Esophagus muscularis mucosa (tissue), 4 donors: ENCODE measurements around the gene MUC2. TPM values are rescaled to one million over a fixed set of nuclear protein-coding genes. Genes with fewer than 3 reads are reported as not detected.

ENCODE experiments used
- DNase-seq: peaks from one replicate; pipeline ENCODE4 v3.0.0-alpha.2; 2017; ENCODE audit errors: extremely low spot score
- H3K27ac ChIP-seq, 4 donors: fragments of 200-600 bp; sonication (generic); replicated peaks in 1 of 4; 1 replicate in 3 of 4; 2 replicates in 1 of 4; pipeline ENCODE4 v1.5.1; 2016 to 2019; ENCODE audit warnings: mild to moderate bottlenecking in 1 of 4
- H3K27me3 ChIP-seq, 4 donors: fragments of 200-600 bp; sonication (generic); one replicate each; pipeline versions ENCODE4 v1.5.1 to v1.6.0; 2016 to 2019
- H3K36me3 ChIP-seq, 4 donors: fragments of 200-600 bp; sonication (generic); one replicate each; pipeline ENCODE4 v1.5.1; 2016 to 2019
- H3K4me1 ChIP-seq, 4 donors: fragments of 200-600 bp; sonication (generic); one replicate each; pipeline ENCODE4 v1.5.1; 2016 to 2019
- H3K4me3 ChIP-seq, 4 donors: fragments of 200-600 bp; sonication (generic); 1 replicate in 2 of 4; 2 replicates in 2 of 4; pipeline ENCODE4 v1.5.1; 2016 to 2019; ENCODE audit warnings: mild to moderate bottlenecking in 4 of 4, moderate library complexity in 1 of 4
- H3K9me3 ChIP-seq, 4 donors: fragments of 200-600 bp; sonication (generic); 1 replicate in 3 of 4; 2 replicates in 1 of 4; pipeline ENCODE4 v1.5.1; 2016 to 2019
- CTCF ChIP-seq, 3 experiments: fragments of 200-600 bp in 2 of 3; fragments of 450-650 bp in 1 of 3; sonication (generic) in 2 of 3; IDR thresholded peaks; one replicate each; pipeline ENCODE4 v1.5.1; 2017 to 2019; ENCODE audit warnings: antibody characterized with exemption in 3 of 3, mild to moderate bottlenecking in 2 of 3, moderate library complexity in 1 of 3
- EP300 ChIP-seq: sonication (generic); formaldehyde crosslinking; IDR thresholded peaks from one replicate; pipeline ENCODE4 v1.6.1; 2017; ENCODE audit warnings: antibody characterized with exemption
- POLR2A ChIP-seq: fragments of 450-650 bp; IDR thresholded peaks from one replicate; pipeline ENCODE4 v1.6.1; 2017; ENCODE audit warnings: antibody characterized with exemption, moderate library complexity, mild to moderate bottlenecking, low read depth
- POLR2AphosphoS5 ChIP-seq, 2 donors: sonication (generic); formaldehyde crosslinking; IDR thresholded peaks; one replicate each; pipeline ENCODE4 v1.6.1; 2017; ENCODE audit warnings: antibody characterized with exemption in 2 of 2
- WGBS: methylation state at CpG from one replicate; pipeline ENCODE4 v1.1.5; 2018; 5-methylcytosine and 5-hydroxymethylcytosine counted together
- intact Hi-C: fragments of 100-400 bp; cut with DNase I; formaldehyde crosslinking; loops from one replicate; pipeline ENCODE4 v1.15.1; 2023
- total RNA-seq, 4 donors: library from RNA; depleted of rRNA; stranded (reverse); fragments of >200 nt; gene quantifications; one replicate each; pipeline versions ENCODE4 v1.1.0 to v1.2.1, GENCODE V29; 2016

MUC2 gene
- total RNA-seq, 4 donors from 2014 or later, result 0.34 TPM; not detected in 3

DNA sequence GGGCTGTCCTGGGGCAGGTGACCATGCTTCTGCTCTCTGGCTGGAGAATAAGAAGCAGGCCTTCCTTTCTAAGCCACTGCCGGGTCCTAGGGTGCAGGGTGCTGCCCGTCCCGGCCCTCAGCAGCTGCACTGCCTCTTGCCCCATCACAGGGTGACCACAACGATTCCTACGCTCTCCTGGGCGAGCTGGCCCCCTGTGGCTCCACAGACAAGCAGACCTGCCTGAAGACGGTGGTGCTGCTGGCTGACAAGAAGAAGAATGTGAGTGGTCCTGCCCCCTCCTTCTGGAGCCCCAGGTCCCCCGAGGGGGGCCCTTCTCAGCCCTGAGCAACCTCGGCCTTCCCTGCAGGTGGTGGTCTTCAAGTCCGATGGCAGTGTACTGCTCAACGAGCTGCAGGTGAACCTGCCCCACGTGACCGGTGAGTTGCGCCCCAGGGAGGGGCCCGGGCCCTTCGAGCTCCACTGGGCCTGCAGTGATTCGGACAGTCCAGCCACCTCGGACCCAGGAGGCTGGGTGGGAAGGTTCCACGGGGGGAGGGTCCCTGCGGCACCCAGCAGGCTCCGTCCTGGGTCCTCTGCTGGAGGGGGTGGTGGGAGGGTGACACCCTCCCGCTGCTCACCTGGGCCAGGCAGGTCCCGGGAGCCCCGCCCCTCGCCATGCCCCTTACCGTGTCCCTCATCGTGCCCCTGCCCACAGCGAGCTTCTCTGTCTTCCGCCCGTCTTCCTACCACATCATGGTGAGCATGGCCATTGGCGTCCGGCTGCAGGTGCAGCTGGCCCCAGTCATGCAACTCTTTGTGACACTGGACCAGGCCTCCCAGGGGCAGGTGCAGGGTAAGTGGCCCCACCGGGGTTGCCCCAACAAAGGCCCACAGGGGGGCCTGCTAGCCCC, 8.3 kb downstream of the MUC2 start:
- Histone ChIP-seq H3K4me3 (no peak overlapping the region), H3K9me3 (no peaks in the 10 kb centered on the region), H3K27me3 (peaks cover 0 to 45% (median 0%) of the 10 kb centered on the region in 4 donors), H3K36me3 (no peaks in the 10 kb centered on the region), H3K27ac (no peak overlapping the region), H3K4me1 (no peaks in the 10 kb centered on the region)
- intact Hi-C loops, result no loop called here
- TF ChIP-seq POLR2A (no peak), EP300 (no peak), CTCF (IDR thresholded peaks at IDR 0.05) (no peak), POLR2AphosphoS5 (IDR thresholded peaks at IDR 0.05) (no peak)
- no peak for DNase-seq
- 86% methylated on average over 7 of the region's 33 CpGs for WGBS

- Histone ChIP-seq H3K27me3 (peaks cover 0 to 45% (median 0%) of the 10 kb centered on the region in 4 donors), H3K4me1 (no peaks in the 10 kb centered on the region), H3K4me3 (no peak overlapping the region), H3K27ac (no peak overlapping the region), H3K9me3 (no peaks in the 10 kb centered on the region), H3K36me3 (no peaks in the 10 kb centered on the region)
- WGBS, result 76% methylated on average over 4 of the region's 34 CpGs
- intact Hi-C loops, result no loop called here
- TF ChIP-seq POLR2A (no peak), CTCF (IDR thresholded peaks at IDR 0.05) (no peak), EP300 (no peak), POLR2AphosphoS5 (IDR thresholded peaks at IDR 0.05) (no peak)
- no peak for DNase-seq
Measured at GRCh38 chr11:1083621-1084551, 9.2 kb downstream of the MUC2 start.

- no peak overlapping the region for H3K4me3 ChIP-seq
- DNase-seq, result no peak
- WGBS, result 78% methylated on average over 33 of the region's 49 CpGs
- H3K27me3 ChIP-seq, result peaks cover 0 to 45% (median 0%) of the 10 kb centered on the region in 4 donors
- H3K9me3 ChIP-seq, result no peaks in the 10 kb centered on the region
- H3K27ac ChIP-seq, result no peak overlapping the region
- no peaks in the 10 kb centered on the region for H3K36me3 ChIP-seq
- intact Hi-C loops, result no loop called here
- H3K4me1 ChIP-seq, result no peaks in the 10 kb centered on the region
- TF ChIP-seq CTCF (IDR thresholded peaks at IDR 0.05) (no peak), EP300 (no peak)
Measured at GRCh38 chr11:1084561-1085439, 10.1 kb downstream of the MUC2 start.

DNA sequence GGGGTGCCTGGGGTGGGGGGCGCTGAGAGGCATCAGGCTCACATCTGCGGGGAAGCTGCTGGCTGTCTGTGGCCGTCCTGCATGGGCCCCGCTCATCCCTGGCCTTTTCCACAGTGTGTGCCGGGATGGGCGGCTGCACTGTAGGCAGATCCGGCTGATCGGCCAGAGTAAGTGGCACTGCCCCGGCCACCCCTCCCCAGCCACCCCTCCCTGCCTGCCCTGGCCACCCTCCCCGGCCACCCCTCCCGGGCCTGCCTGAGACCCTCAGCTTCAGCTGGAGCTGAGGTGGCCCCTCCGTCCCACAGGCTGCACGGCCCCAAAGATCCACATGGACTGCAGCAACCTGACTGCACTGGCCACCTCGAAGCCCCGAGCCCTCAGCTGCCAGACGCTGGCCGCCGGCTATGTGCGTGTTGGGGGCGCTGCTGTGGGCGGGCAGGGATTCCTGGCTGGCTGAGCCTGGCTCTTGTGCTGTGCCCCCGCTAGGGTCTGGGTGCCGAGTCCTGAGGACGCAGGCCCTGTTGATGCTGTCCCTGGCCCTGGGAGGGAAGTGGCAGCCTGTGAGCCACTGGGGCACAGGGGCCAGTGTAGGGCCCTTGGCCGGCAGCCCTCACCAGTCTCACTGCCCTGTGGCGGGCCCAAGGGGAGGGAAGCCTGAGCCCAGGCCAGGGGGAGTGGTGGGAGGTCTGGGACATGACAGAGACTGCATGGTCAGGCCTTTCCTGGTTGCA, 10.9 kb downstream of the MUC2 start:
- no peak for DNase-seq
- intact Hi-C loops, result no loop called here
- TF ChIP-seq CTCF (IDR thresholded peaks at IDR 0.05) (no peak), EP300 (no peak), POLR2A (no peak), POLR2AphosphoS5 (IDR thresholded peaks at IDR 0.05) (no peak)
- 79% methylated on average over 21 of the region's 26 CpGs for WGBS
- Histone ChIP-seq H3K36me3 (no peaks in the 10 kb centered on the region), H3K4me3 (no peak overlapping the region), H3K4me1 (no peaks in the 10 kb centered on the region), H3K9me3 (no peaks in the 10 kb centered on the region), H3K27ac (no peak overlapping the region), H3K27me3 (peaks cover 0 to 45% (median 0%) of the 10 kb centered on the region in 4 donors)
